Measurements from ENCODE around the gene TRIM69.

The TRIM69 gene

DNA sequence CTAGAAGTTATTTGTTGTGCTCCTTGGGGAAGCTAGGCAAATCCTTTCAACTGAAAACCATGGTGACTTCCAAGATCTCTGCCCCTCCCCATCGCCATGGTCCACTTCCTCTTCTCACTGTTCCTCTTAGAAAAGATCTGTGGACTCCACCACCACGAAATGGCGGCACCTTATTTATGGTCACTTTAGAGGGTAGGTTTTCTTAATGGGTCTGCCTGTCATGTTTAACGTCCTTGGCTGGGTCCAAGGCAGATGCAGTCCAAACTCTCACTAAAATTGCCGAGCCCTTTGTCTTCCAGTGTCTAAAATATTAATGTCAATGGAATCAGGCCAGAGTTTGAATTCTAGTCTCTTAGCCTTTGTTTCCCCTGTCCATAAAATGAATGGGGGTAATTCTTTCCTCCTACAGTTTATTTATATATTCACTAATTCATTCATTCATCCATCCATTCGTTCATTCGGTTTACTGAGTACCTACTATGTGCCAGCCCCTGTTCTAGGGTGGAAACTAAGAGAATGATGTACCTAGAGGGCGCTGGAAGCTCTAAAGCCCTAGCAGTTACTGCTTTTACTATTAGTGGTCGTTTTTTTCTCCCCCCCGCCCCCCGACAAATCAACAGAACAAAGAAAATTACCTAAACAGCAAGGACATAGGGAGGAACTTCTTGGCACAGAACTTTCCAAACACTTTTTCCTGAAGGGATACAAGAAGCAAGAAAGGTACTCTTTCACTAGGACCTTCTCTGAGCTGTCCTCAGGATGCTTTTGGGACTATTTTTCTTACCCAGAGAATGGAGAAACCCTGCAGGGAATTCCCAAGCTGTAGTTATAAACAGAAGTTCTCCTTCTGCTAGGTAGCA is 25.9 kb upstream of the TRIM69 start:
- H3K4me1 ChIP-seq (ENCODE audit: control insufficient read depth in 1 of 2, insufficient read depth in 2 of 2, low read length in 2 of 2) = peaks cover 6 to 7% of the 10 kb centered on the region in 2 donors
- H3K27me3 ChIP-seq (ENCODE audit: low read depth, low read length) = no peaks in the 10 kb centered on the region
- H3K36me3 ChIP-seq (ENCODE audit: control insufficient read depth in 1 of 2, insufficient read depth in 2 of 2, low read length in 2 of 2) = peaks cover 2 to 9% of the 10 kb centered on the region in 2 donors
- peak overlapping the region; percentile 85 to 86 for H3K4me3 ChIP-seq (ENCODE audit: low read depth in 1 of 2, low read length in 2 of 2)
- no peaks in the 10 kb centered on the region for H3K9me3 ChIP-seq (ENCODE audit: control insufficient read depth in 1 of 2, low read length in 2 of 2)
- H3K27ac ChIP-seq (ENCODE audit: low read length) = peak overlapping the region; percentile 99

DNA sequence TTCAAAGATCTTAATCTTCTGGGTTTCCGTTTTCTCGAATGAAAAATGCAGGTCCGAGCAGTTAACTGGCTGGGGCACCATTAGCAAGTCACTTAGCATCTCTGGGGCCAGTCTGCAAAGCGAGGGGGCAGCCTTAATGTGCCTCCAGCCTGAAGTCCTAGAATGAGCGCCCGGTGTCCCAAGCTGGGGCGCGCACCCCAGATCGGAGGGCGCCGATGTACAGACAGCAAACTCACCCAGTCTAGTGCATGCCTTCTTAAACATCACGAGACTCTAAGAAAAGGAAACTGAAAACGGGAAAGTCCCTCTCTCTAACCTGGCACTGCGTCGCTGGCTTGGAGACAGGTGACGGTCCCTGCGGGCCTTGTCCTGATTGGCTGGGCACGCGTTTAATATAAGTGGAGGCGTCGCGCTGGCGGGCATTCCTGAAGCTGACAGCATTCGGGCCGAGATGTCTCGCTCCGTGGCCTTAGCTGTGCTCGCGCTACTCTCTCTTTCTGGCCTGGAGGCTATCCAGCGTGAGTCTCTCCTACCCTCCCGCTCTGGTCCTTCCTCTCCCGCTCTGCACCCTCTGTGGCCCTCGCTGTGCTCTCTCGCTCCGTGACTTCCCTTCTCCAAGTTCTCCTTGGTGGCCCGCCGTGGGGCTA is 25.1 kb upstream of the TRIM69 start, which contains the start of the genes B2M and PATL2:
Gene B2M (plus strand): TSS at position 422 of the 647 bp plus-strand sequence. CDS start 30 bp downstream, at position 452.
Gene PATL2 (minus strand): TSS at position 228 of the 647 bp plus-strand sequence. CDS start 34,833 bp downstream, outside the sequence.
- H3K9me3 ChIP-seq (ENCODE audit: control insufficient read depth in 1 of 2, low read length in 2 of 2) = no peaks in the 10 kb centered on the region
- peaks cover 6 to 13% of the 10 kb centered on the region in 2 donors for H3K4me1 ChIP-seq (ENCODE audit: control insufficient read depth in 1 of 2, insufficient read depth in 2 of 2, low read length in 2 of 2)
- peaks cover 10 to 16% of the 10 kb centered on the region in 2 donors for H3K36me3 ChIP-seq (ENCODE audit: control insufficient read depth in 1 of 2, insufficient read depth in 2 of 2, low read length in 2 of 2)
- no peaks in the 10 kb centered on the region for H3K27me3 ChIP-seq (ENCODE audit: low read depth, low read length)
- peak within 1 kb of the TSS; percentile 99 for H3K27ac ChIP-seq (ENCODE audit: low read length)
- peak within 1 kb of the TSS; percentile 85 to 86 for H3K4me3 ChIP-seq (ENCODE audit: low read depth in 1 of 2, low read length in 2 of 2)

DNA sequence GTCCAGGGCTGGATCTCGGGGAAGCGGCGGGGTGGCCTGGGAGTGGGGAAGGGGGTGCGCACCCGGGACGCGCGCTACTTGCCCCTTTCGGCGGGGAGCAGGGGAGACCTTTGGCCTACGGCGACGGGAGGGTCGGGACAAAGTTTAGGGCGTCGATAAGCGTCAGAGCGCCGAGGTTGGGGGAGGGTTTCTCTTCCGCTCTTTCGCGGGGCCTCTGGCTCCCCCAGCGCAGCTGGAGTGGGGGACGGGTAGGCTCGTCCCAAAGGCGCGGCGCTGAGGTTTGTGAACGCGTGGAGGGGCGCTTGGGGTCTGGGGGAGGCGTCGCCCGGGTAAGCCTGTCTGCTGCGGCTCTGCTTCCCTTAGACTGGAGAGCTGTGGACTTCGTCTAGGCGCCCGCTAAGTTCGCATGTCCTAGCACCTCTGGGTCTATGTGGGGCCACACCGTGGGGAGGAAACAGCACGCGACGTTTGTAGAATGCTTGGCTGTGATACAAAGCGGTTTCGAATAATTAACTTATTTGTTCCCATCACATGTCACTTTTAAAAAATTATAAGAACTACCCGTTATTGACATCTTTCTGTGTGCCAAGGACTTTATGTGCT is 24.5 kb upstream of the TRIM69 start:
- H3K4me1 ChIP-seq (ENCODE audit: control insufficient read depth in 1 of 2, insufficient read depth in 2 of 2, low read length in 2 of 2) = peaks cover 6 to 15% of the 10 kb centered on the region in 2 donors
- H3K36me3 ChIP-seq (ENCODE audit: control insufficient read depth in 1 of 2, insufficient read depth in 2 of 2, low read length in 2 of 2) = peaks cover 16 to 22% of the 10 kb centered on the region in 2 donors
- H3K4me3 ChIP-seq (ENCODE audit: low read depth in 1 of 2, low read length in 2 of 2) = peak overlapping the region; percentile 85 to 86
- no peaks in the 10 kb centered on the region for H3K27me3 ChIP-seq (ENCODE audit: low read depth, low read length)
- H3K27ac ChIP-seq (ENCODE audit: low read length) = peak overlapping the region; percentile 99
- no peaks in the 10 kb centered on the region for H3K9me3 ChIP-seq (ENCODE audit: control insufficient read depth in 1 of 2, low read length in 2 of 2)

DNA sequence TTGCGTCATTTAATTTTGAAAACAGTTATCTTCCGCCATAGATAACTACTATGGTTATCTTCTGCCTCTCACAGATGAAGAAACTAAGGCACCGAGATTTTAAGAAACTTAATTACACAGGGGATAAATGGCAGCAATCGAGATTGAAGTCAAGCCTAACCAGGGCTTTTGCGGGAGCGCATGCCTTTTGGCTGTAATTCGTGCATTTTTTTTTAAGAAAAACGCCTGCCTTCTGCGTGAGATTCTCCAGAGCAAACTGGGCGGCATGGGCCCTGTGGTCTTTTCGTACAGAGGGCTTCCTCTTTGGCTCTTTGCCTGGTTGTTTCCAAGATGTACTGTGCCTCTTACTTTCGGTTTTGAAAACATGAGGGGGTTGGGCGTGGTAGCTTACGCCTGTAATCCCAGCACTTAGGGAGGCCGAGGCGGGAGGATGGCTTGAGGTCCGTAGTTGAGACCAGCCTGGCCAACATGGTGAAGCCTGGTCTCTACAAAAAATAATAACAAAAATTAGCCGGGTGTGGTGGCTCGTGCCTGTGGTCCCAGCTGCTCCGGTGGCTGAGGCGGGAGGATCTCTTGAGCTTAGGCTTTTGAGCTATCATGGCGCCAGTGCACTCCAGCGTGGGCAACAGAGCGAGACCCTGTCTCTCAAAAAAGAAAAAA is 23.9 kb upstream of the TRIM69 start:
- Histone ChIP-seq H3K27me3 (ENCODE audit: low read depth, low read length) (no peaks in the 10 kb centered on the region), H3K9me3 (ENCODE audit: control insufficient read depth in 1 of 2, low read length in 2 of 2) (no peaks in the 10 kb centered on the region), H3K27ac (ENCODE audit: low read length) (peak overlapping the region; percentile 99), H3K36me3 (ENCODE audit: control insufficient read depth in 1 of 2, insufficient read depth in 2 of 2, low read length in 2 of 2) (peaks cover 22 to 29% of the 10 kb centered on the region in 2 donors), H3K4me3 (ENCODE audit: low read depth in 1 of 2, low read length in 2 of 2) (peak overlapping the region; percentile 85 to 86), H3K4me1 (ENCODE audit: control insufficient read depth in 1 of 2, insufficient read depth in 2 of 2, low read length in 2 of 2) (peaks cover 6 to 15% of the 10 kb centered on the region in 2 donors)

DNA sequence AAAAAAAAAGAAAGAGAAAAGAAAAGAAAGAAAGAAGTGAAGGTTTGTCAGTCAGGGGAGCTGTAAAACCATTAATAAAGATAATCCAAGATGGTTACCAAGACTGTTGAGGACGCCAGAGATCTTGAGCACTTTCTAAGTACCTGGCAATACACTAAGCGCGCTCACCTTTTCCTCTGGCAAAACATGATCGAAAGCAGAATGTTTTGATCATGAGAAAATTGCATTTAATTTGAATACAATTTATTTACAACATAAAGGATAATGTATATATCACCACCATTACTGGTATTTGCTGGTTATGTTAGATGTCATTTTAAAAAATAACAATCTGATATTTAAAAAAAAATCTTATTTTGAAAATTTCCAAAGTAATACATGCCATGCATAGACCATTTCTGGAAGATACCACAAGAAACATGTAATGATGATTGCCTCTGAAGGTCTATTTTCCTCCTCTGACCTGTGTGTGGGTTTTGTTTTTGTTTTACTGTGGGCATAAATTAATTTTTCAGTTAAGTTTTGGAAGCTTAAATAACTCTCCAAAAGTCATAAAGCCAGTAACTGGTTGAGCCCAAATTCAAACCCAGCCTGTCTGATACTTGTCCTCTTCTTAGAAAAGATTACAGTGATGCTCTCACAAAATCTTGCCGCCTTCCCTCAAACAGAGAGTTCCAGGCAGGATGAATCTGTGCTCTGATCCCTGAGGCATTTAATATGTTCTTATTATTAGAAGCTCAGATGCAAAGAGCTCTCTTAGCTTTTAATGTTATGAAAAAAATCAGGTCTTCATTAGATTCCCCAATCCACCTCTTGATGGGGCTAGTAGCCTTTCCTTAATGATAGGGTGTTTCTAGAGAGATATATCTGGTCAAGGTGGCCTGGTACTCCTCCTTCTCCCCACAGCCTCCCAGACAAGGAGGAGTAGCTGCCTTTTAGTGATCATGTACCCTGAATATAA is 23.0 kb upstream of the TRIM69 start:
- Histone ChIP-seq H3K27ac (ENCODE audit: low read length) (peak overlapping the region; percentile 99), H3K4me1 (ENCODE audit: control insufficient read depth in 1 of 2, insufficient read depth in 2 of 2, low read length in 2 of 2) (peaks cover 6 to 15% of the 10 kb centered on the region in 2 donors), H3K9me3 (ENCODE audit: control insufficient read depth in 1 of 2, low read length in 2 of 2) (no peaks in the 10 kb centered on the region), H3K4me3 (ENCODE audit: low read depth in 1 of 2, low read length in 2 of 2) (peak overlapping the region; percentile 85 to 86), H3K27me3 (ENCODE audit: low read depth, low read length) (no peaks in the 10 kb centered on the region), H3K36me3 (ENCODE audit: control insufficient read depth in 1 of 2, insufficient read depth in 2 of 2, low read length in 2 of 2) (peaks cover 30 to 37% of the 10 kb centered on the region in 2 donors)

DNA sequence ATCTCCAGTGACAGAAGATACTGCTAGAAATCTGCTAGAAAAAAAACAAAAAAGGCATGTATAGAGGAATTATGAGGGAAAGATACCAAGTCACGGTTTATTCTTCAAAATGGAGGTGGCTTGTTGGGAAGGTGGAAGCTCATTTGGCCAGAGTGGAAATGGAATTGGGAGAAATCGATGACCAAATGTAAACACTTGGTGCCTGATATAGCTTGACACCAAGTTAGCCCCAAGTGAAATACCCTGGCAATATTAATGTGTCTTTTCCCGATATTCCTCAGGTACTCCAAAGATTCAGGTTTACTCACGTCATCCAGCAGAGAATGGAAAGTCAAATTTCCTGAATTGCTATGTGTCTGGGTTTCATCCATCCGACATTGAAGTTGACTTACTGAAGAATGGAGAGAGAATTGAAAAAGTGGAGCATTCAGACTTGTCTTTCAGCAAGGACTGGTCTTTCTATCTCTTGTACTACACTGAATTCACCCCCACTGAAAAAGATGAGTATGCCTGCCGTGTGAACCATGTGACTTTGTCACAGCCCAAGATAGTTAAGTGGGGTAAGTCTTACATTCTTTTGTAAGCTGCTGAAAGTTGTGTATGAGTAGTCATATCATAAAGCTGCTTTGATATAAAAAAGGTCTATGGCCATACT is 21.1 kb upstream of the TRIM69 start:
- Histone ChIP-seq H3K4me1 (ENCODE audit: control insufficient read depth in 1 of 2, insufficient read depth in 2 of 2, low read length in 2 of 2) (peaks cover 6 to 15% of the 10 kb centered on the region in 2 donors), H3K4me3 (ENCODE audit: low read depth in 1 of 2, low read length in 2 of 2) (peak overlapping the region in 1 of 2 donors; percentile 14), H3K36me3 (ENCODE audit: control insufficient read depth in 1 of 2, insufficient read depth in 2 of 2, low read length in 2 of 2) (peaks cover 34 to 43% of the 10 kb centered on the region in 2 donors), H3K9me3 (ENCODE audit: control insufficient read depth in 1 of 2, low read length in 2 of 2) (no peaks in the 10 kb centered on the region), H3K27ac (ENCODE audit: low read length) (peak overlapping the region; percentile 99), H3K27me3 (ENCODE audit: low read depth, low read length) (no peaks in the 10 kb centered on the region)

DNA sequence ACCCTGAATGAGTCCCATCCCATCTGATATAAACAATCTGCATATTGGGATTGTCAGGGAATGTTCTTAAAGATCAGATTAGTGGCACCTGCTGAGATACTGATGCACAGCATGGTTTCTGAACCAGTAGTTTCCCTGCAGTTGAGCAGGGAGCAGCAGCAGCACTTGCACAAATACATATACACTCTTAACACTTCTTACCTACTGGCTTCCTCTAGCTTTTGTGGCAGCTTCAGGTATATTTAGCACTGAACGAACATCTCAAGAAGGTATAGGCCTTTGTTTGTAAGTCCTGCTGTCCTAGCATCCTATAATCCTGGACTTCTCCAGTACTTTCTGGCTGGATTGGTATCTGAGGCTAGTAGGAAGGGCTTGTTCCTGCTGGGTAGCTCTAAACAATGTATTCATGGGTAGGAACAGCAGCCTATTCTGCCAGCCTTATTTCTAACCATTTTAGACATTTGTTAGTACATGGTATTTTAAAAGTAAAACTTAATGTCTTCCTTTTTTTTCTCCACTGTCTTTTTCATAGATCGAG is 20.5 kb upstream of the TRIM69 start:
- H3K27me3 ChIP-seq (ENCODE audit: low read depth, low read length) = no peaks in the 10 kb centered on the region
- H3K9me3 ChIP-seq (ENCODE audit: control insufficient read depth in 1 of 2, low read length in 2 of 2) = no peaks in the 10 kb centered on the region
- H3K4me3 ChIP-seq (ENCODE audit: low read depth in 1 of 2, low read length in 2 of 2) = peak overlapping the region in 1 of 2 donors; percentile 14
- peak overlapping the region; percentile 99 for H3K27ac ChIP-seq (ENCODE audit: low read length)
- peaks cover 6 to 15% of the 10 kb centered on the region in 2 donors for H3K4me1 ChIP-seq (ENCODE audit: control insufficient read depth in 1 of 2, insufficient read depth in 2 of 2, low read length in 2 of 2)
- peaks cover 34 to 43% of the 10 kb centered on the region in 2 donors for H3K36me3 ChIP-seq (ENCODE audit: control insufficient read depth in 1 of 2, insufficient read depth in 2 of 2, low read length in 2 of 2)

DNA sequence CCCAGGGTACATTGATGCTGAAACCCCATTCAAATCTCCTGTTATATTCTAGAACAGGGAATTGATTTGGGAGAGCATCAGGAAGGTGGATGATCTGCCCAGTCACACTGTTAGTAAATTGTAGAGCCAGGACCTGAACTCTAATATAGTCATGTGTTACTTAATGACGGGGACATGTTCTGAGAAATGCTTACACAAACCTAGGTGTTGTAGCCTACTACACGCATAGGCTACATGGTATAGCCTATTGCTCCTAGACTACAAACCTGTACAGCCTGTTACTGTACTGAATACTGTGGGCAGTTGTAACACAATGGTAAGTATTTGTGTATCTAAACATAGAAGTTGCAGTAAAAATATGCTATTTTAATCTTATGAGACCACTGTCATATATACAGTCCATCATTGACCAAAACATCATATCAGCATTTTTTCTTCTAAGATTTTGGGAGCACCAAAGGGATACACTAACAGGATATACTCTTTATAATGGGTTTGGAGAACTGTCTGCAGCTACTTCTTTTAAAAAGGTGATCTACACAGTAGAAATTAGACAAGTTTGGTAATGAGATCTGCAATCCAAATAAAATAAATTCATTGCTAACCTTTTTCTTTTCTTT is 19.2 kb upstream of the TRIM69 start:
- H3K9me3 ChIP-seq (ENCODE audit: control insufficient read depth in 1 of 2, low read length in 2 of 2) = no peaks in the 10 kb centered on the region
- no peak overlapping the region for H3K4me3 ChIP-seq (ENCODE audit: low read depth in 1 of 2, low read length in 2 of 2)
- H3K4me1 ChIP-seq (ENCODE audit: control insufficient read depth in 1 of 2, insufficient read depth in 2 of 2, low read length in 2 of 2) = peaks cover 6 to 15% of the 10 kb centered on the region in 2 donors
- no peaks in the 10 kb centered on the region for H3K27me3 ChIP-seq (ENCODE audit: low read depth, low read length)
- H3K36me3 ChIP-seq (ENCODE audit: control insufficient read depth in 1 of 2, insufficient read depth in 2 of 2, low read length in 2 of 2) = peaks cover 34 to 43% of the 10 kb centered on the region in 2 donors
- H3K27ac ChIP-seq (ENCODE audit: low read length) = no peak overlapping the region

DNA sequence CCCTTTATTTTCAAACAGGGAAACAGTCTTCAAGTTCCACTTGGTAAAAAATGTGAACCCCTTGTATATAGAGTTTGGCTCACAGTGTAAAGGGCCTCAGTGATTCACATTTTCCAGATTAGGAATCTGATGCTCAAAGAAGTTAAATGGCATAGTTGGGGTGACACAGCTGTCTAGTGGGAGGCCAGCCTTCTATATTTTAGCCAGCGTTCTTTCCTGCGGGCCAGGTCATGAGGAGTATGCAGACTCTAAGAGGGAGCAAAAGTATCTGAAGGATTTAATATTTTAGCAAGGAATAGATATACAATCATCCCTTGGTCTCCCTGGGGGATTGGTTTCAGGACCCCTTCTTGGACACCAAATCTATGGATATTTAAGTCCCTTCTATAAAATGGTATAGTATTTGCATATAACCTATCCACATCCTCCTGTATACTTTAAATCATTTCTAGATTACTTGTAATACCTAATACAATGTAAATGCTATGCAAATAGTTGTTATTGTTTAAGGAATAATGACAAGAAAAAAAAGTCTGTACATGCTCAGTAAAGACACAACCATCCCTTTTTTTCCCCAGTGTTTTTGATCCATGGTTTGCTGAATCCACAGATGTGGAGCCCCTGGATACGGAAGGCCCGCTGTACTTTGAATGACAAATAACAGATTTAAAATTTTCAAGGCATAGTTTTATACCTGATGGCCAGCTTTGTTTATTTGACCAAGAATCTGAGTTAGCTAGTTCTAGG is 18.0 kb upstream of the TRIM69 start:
- peaks cover 6 to 15% of the 10 kb centered on the region in 2 donors for H3K4me1 ChIP-seq (ENCODE audit: control insufficient read depth in 1 of 2, insufficient read depth in 2 of 2, low read length in 2 of 2)
- H3K27me3 ChIP-seq (ENCODE audit: low read depth, low read length) = no peaks in the 10 kb centered on the region
- no peaks in the 10 kb centered on the region for H3K9me3 ChIP-seq (ENCODE audit: control insufficient read depth in 1 of 2, low read length in 2 of 2)
- H3K36me3 ChIP-seq (ENCODE audit: control insufficient read depth in 1 of 2, insufficient read depth in 2 of 2, low read length in 2 of 2) = peaks cover 34 to 43% of the 10 kb centered on the region in 2 donors
- H3K4me3 ChIP-seq (ENCODE audit: low read depth in 1 of 2, low read length in 2 of 2) = no peak overlapping the region
- no peak overlapping the region for H3K27ac ChIP-seq (ENCODE audit: low read length)

All from muscle layer of duodenum (tissue), 2 donors.